ENCODE results near the gene PDE6A. TPM values are rescaled to one million over a fixed set of nuclear protein-coding genes. Genes with fewer than 3 reads are reported as not detected.

Gene PDE6A
- total RNA-seq, 1 donor from 2014 or later, result not detected

DNA sequence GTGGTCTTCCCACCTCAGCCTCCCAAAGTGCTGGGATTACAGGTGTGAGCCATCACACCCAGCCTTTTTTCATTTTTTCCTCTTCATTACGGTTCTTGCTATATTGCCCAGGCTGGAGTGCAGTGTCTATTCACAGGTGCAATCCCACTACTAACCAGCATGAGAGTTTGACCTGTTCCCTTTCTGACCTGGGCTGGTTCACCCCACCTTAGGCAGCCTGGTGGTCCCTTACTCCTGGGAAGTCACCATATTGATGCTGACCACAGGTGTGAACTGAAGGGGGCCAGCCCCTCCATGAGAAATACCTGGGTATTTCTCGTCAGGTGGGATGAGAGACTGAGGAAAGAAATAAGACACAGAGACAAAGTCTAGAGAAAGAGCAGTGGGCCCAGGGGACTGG, 2.4 kb downstream of the PDE6A start:
- CTCF ChIA-PET, result no interaction called here

DNA sequence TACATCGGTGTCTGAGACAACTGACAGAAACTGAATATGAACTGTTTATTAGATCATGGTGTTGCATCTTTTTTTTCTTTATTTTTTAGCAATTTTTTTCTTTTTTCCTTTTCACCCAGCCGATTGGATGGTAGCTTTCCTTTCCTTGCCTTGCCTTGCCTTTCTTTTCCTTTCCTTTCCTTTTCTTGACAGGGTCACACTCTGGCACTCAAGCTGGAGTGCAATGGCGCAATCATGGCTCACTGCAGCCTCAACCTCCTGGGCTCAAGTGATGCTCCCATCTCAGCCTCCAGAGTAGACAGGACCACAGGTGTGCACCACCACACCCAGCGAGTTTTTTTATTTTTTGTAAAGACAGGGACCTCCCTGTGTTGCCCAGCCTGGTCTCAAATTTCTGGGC, 2.8 kb downstream of the PDE6A start:
- no peak for ATAC-seq (ENCODE audit: low read depth)
- intact Hi-C loops (cut with micrococcal nuclease), result no loop called here
- no peak overlapping the region for H3K27ac Mint-ChIP-seq
- H3K4me1 Mint-ChIP-seq, result no peaks in the 10 kb centered on the region
- ChIA-PET POLR2A (no interaction called here), CTCF (no interaction called here)
- H3K9me3 Mint-ChIP-seq, result no peaks in the 10 kb centered on the region
- TF ChIP-seq, protein P1, sequence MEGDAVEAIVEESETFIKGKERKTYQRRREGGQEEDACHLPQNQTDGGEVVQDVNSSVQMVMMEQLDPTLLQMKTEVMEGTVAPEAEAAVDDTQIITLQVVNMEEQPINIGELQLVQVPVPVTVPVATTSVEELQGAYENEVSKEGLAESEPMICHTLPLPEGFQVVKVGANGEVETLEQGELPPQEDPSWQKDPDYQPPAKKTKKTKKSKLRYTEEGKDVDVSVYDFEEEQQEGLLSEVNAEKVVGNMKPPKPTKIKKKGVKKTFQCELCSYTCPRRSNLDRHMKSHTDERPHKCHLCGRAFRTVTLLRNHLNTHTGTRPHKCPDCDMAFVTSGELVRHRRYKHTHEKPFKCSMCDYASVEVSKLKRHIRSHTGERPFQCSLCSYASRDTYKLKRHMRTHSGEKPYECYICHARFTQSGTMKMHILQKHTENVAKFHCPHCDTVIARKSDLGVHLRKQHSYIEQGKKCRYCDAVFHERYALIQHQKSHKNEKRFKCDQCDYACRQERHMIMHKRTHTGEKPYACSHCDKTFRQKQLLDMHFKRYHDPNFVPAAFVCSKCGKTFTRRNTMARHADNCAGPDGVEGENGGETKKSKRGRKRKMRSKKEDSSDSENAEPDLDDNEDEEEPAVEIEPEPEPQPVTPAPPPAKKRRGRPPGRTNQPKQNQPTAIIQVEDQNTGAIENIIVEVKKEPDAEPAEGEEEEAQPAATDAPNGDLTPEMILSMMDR (IDR thresholded peaks at IDR 0.05), result no peak
- H3K27me3 Mint-ChIP-seq, result peaks cover 6% of the 10 kb centered on the region
- DNase-seq, result no peak
- H3K4me3 Mint-ChIP-seq, result no peak overlapping the region
- H3K36me3 Mint-ChIP-seq (ENCODE audit: low read depth), result no peaks in the 10 kb centered on the region

More for the DNA sequence above, 2.4 kb downstream of the PDE6A start:
- TF ChIP-seq, protein P1 (IDR thresholded peaks at IDR 0.05), result no peak
- no peak overlapping the region for H3K27ac Mint-ChIP-seq
- POLR2A ChIA-PET, result no interaction called here
- DNase-seq (no peak), ATAC-seq (ENCODE audit: low read depth) (no peak)
- intact Hi-C loops (cut with micrococcal nuclease), result no loop called here
- peaks cover 6% of the 10 kb centered on the region for H3K27me3 Mint-ChIP-seq
- H3K4me1 Mint-ChIP-seq, result no peaks in the 10 kb centered on the region
- no peak overlapping the region for H3K4me3 Mint-ChIP-seq
- H3K9me3 Mint-ChIP-seq, result no peaks in the 10 kb centered on the region
- H3K36me3 Mint-ChIP-seq (ENCODE audit: low read depth), result no peaks in the 10 kb centered on the region

DNA sequence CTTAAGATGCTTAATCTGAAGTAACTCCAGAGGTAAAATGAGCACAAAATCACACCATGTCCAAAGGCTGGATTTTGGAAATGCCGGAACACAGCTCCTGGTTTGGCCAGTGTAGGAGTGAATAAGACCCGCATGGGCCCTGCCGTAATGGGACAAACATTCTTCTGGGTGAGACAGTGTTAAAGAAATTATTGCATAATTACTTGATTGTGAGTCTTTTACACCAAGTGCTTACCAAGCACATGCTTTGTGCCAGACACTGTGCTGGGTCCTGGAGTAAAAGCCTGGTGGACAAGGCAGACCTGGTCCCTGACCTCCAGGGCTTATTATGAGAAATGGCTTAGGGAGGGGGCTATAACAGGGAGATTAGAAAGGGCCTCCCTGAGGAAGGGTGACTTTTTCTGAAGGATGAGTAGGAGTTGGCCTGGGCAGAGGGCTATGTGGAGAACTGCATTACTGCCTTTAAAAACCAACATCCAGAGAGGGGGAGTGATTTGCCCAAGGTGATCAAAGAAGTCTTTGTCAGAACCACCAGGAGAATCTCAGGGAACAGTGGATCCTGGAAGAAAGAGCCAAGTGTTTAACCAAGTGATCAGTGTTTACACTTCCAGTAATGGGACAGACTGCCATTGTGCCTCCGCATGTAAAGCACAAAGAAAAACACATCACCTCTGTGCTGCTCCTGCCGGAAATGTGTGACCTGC, 3.5 kb downstream of the PDE6A start:
- DNase-seq (no peak), ATAC-seq (ENCODE audit: low read depth) (no peak)
- peaks cover 2% of the 10 kb centered on the region for H3K27me3 Mint-ChIP-seq
- H3K9me3 Mint-ChIP-seq, result no peaks in the 10 kb centered on the region
- POLR2A ChIA-PET, result no interaction called here
- TF ChIP-seq, protein P1 (IDR thresholded peaks at IDR 0.05), result no peak
- H3K36me3 Mint-ChIP-seq (ENCODE audit: low read depth), result no peaks in the 10 kb centered on the region
- intact Hi-C loops (cut with micrococcal nuclease), result no loop called here
- no peak overlapping the region for H3K27ac Mint-ChIP-seq
- CTCF ChIA-PET, result no interaction called here
- H3K4me3 Mint-ChIP-seq, result no peak overlapping the region
- no peaks in the 10 kb centered on the region for H3K4me1 Mint-ChIP-seq

DNA sequence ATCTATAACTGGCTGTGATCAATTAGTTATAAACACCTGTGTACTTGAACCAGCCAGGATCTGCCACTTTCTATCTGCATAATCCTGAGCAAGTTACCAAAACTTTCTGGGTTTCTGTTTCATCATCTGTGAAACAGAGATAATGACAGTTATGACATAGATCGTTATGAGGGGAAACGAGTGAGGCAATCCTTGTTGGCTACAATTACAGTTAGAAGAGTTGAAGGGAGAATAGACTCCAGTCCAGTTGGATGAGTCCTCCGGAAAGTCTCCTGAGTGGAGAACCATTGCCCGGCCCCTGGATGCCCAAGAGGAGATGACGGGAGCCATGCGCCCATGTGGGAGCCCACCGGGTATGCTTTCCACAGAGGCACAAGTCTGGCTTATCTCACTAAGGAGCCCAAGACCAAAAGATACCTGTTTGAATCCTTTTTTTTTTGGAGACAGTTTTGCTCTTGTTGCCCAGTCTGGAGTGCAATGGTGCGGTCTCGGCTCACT, 4.5 kb downstream of the PDE6A start:
- Mint-ChIP-seq H3K9me3 (no peaks in the 10 kb centered on the region), H3K4me3 (no peak overlapping the region), H3K27ac (no peak overlapping the region), H3K36me3 (ENCODE audit: low read depth) (no peaks in the 10 kb centered on the region), H3K27me3 (peaks cover 4% of the 10 kb centered on the region), H3K4me1 (no peaks in the 10 kb centered on the region)
- ChIA-PET POLR2A (no interaction called here), CTCF (no interaction called here)
- no peak for DNase-seq
- no peak for ATAC-seq (ENCODE audit: low read depth)
- intact Hi-C loops (cut with micrococcal nuclease), result no loop called here
- TF ChIP-seq, protein P1 (IDR thresholded peaks at IDR 0.05), result no peak

DNA sequence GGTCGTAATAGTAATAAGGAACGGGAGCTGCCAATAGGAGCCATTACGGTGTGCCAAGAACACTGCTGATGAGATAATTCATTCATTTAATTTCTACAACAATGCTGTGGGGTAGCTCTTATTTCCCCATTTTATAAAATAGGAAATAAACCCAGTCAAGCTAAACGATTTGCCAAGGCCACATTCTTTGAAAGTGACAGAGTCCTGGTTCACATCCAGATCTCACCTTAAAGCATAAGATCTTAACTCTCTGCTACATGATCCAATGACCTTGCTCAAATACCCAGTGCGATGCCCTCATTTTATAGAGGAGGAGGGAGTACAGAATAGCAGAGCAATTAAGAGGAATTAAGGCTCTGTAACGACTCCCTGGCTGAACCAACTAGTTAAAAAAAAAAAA, 5.0 kb downstream of the PDE6A start:
- no peaks in the 10 kb centered on the region for H3K4me1 Mint-ChIP-seq
- CTCF ChIA-PET, result no interaction called here
- POLR2A ChIA-PET, result no interaction called here
- intact Hi-C loops (cut with micrococcal nuclease), result no loop called here
- no peaks in the 10 kb centered on the region for H3K9me3 Mint-ChIP-seq
- ATAC-seq (ENCODE audit: low read depth) (no peak), DNase-seq (no peak)
- H3K4me3 Mint-ChIP-seq, result no peak overlapping the region
- TF ChIP-seq, protein P1 (IDR thresholded peaks at IDR 0.05), result no peak
- H3K36me3 Mint-ChIP-seq (ENCODE audit: low read depth), result no peaks in the 10 kb centered on the region
- H3K27me3 Mint-ChIP-seq, result peaks cover 6% of the 10 kb centered on the region
- H3K27ac Mint-ChIP-seq, result no peak overlapping the region
